Thyroid gland (tissue), 4 donors: Measurements from ENCODE around the gene E2F7. TPM values are rescaled to one million over a fixed set of nuclear protein-coding genes. Genes with fewer than 3 reads are reported as not detected.

Experiments used
- DNase-seq, 2 donors: peaks; one replicate each; pipeline ENCODE4 v3.0.0-alpha.2; 2019
- H3K27ac ChIP-seq, 3 donors: fragments of 200-600 bp; sonication (generic); 1 replicate in 2 of 3; 2 replicates in 1 of 3; pipeline ENCODE4 v1.5.1; 2016 to 2019; ENCODE audit warnings: mild to moderate bottlenecking in 1 of 3, moderate library complexity in 1 of 3
- H3K27me3 ChIP-seq: fragments of 200-600 bp; sonication (generic); one replicate; pipeline ENCODE4 v1.5.1; 2019
- H3K36me3 ChIP-seq, 2 donors: fragments of 200-600 bp; sonication (generic); one replicate each; pipeline ENCODE4 v1.5.1; 2016 to 2019
- H3K4me1 ChIP-seq, 2 donors: fragments of 200-600 bp; sonication (generic); one replicate each; pipeline ENCODE4 v1.5.1; 2017 to 2019
- H3K4me3 ChIP-seq, 3 donors: fragments of 200-600 bp; sonication (generic); replicated peaks in 1 of 3; 1 replicate in 2 of 3; 2 replicates in 1 of 3; pipeline ENCODE4 v1.5.1; 2016; ENCODE audit warnings: mild to moderate bottlenecking in 1 of 3
- H3K9me3 ChIP-seq: fragments of 200-600 bp; sonication (generic); one replicate; pipeline ENCODE4 v1.5.1; 2017
- POLR2A ChIP-seq, 2 donors: fragments of 450-650 bp; IDR thresholded peaks; one replicate each; pipeline ENCODE4 v1.6.1; 2017; ENCODE audit warnings: antibody characterized with exemption in 2 of 2, mild to moderate bottlenecking in 2 of 2, moderate library complexity in 1 of 2
- WGBS, 2 donors: methylation state at CpG; one replicate each; pipeline ENCODE4 v1.1.5; 2017; 5-methylcytosine and 5-hydroxymethylcytosine counted together
- intact Hi-C: fragments of 100-400 bp; cut with DNase I; formaldehyde crosslinking; loops from one replicate; pipeline ENCODE4 v1.15.1; 2023
- total RNA-seq, 4 donors: library from RNA; depleted of rRNA; stranded (reverse); fragments of >200 nt; gene quantifications; one replicate each; pipeline ENCODE4 v1.2.3, GENCODE V29; 2016
- TF ChIP-seq, protein P1 (sequence below), 6 experiments: fragments of 200-600 bp in 3 of 6; fragments of 450-650 bp in 3 of 6; sonication (generic) in 3 of 6; IDR thresholded peaks; one replicate each; pipeline ENCODE4 v1.5.1; 2016 to 2019; ENCODE audit warnings: antibody characterized with exemption in 6 of 6, mild to moderate bottlenecking in 2 of 6, inconsistent platforms in 1 of 6, moderate library complexity in 1 of 6

E2F7 gene
- total RNA-seq, 4 donors from 2014 or later = 4.6 TPM; not detected in 3

DNA sequence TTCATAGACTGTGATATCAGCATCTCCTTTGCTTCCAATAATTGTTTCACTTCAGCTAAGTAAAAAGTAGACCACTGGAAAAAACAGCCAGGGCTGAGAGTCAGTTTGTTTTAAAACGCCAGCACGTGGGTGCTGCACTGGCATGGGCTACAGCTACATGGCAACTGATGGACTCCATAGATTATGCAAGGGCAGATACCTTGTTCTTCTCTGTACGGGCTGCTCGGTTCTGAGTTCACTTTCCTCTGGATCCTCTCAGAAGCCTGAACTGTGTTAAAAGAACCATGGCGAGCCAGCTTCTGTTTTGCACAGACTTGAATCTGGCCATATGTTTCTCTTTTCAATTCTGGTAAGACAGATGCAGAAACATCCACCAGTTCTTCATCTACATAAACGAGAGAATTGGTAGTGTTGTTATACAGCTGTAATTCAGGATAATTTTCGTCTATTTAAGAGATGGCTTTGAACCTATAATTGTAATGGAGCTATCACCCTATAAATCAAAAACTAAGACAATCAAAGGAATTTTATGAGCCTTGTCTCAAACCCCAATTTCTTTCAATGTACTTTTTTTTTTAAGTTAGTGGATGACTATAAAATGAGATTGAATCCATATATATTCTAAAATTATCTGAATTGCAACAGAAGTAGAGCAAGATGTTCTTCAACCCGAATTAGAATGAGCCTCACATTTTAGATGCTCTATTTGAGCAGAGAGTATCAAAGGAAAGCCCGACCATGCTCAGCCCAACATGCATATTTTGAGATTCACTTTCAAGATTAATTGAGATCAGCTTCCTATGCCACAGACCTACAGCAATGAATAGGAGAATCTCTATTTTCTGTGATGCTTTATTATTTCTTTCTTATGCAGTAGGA is 31.5 kb downstream of the E2F7 start:
- TF ChIP-seq POLR2A (IDR thresholded peaks at IDR 0.05) = no peak
- TF ChIP-seq, protein P1, sequence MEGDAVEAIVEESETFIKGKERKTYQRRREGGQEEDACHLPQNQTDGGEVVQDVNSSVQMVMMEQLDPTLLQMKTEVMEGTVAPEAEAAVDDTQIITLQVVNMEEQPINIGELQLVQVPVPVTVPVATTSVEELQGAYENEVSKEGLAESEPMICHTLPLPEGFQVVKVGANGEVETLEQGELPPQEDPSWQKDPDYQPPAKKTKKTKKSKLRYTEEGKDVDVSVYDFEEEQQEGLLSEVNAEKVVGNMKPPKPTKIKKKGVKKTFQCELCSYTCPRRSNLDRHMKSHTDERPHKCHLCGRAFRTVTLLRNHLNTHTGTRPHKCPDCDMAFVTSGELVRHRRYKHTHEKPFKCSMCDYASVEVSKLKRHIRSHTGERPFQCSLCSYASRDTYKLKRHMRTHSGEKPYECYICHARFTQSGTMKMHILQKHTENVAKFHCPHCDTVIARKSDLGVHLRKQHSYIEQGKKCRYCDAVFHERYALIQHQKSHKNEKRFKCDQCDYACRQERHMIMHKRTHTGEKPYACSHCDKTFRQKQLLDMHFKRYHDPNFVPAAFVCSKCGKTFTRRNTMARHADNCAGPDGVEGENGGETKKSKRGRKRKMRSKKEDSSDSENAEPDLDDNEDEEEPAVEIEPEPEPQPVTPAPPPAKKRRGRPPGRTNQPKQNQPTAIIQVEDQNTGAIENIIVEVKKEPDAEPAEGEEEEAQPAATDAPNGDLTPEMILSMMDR (IDR thresholded peaks at IDR 0.05) = no peak
- H3K36me3 ChIP-seq = no peaks in the 10 kb centered on the region
- H3K27ac ChIP-seq = no peak overlapping the region
- H3K27me3 ChIP-seq = no peaks in the 10 kb centered on the region
- WGBS, 2 donors = 94 to 95% methylated on average over 9 of the region's 9 CpGs
- H3K4me1 ChIP-seq = no peaks in the 10 kb centered on the region
- intact Hi-C loops = no loop called here
- H3K9me3 ChIP-seq = no peaks in the 10 kb centered on the region
- DNase-seq = no peak
- no peak overlapping the region for H3K4me3 ChIP-seq

- no peak overlapping the region for H3K27ac ChIP-seq
- no peaks in the 10 kb centered on the region for H3K27me3 ChIP-seq
- 92 to 95% methylated on average over 2 of the region's 2 CpGs for WGBS, 2 donors
- no peaks in the 10 kb centered on the region for H3K9me3 ChIP-seq
- intact Hi-C loops = no loop called here
- no peaks in the 10 kb centered on the region for H3K4me1 ChIP-seq
- no peak overlapping the region for H3K4me3 ChIP-seq
- no peak for DNase-seq
- TF ChIP-seq, protein P1 (IDR thresholded peaks at IDR 0.05) = no peak
- H3K36me3 ChIP-seq = no peaks in the 10 kb centered on the region
These were observed 33.0 kb downstream of the E2F7 start for GRCh38 chr12:77032406-77032805.

DNA sequence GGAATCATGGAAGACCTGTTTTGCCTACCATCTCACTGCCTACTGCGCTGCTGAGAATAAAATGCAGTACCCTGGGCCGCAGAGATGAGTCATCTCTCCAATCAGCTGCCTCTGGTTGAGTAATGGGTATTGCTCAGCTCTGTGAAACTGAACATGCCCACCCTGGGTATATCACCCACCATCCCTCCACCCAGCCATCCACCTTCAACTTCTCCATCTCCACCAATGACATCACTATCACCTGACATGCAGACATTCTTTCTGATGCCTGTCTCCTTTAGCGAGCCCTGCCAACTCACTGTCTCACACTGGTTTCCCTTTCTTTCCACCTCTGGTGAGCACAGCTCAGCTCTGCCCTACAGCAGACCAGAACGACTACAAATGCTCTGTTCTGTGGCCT is 33.6 kb downstream of the E2F7 start:
- intact Hi-C loops = no loop called here
- no peak overlapping the region for H3K27ac ChIP-seq
- 90 to 95% methylated on average over 4 of the region's 4 CpGs for WGBS, 2 donors
- no peaks in the 10 kb centered on the region for H3K36me3 ChIP-seq
- no peaks in the 10 kb centered on the region for H3K4me1 ChIP-seq
- no peak overlapping the region for H3K4me3 ChIP-seq
- no peaks in the 10 kb centered on the region for H3K9me3 ChIP-seq
- DNase-seq = no peak
- H3K27me3 ChIP-seq = no peaks in the 10 kb centered on the region
- no peak for TF ChIP-seq POLR2A (IDR thresholded peaks at IDR 0.05)
- TF ChIP-seq, protein P1 (IDR thresholded peaks at IDR 0.05) = no peak

- no peaks in the 10 kb centered on the region for H3K9me3 ChIP-seq
- intact Hi-C loops = no loop called here
- no peak overlapping the region for H3K4me3 ChIP-seq
These were observed 39.5 kb downstream of the E2F7 start for GRCh38 chr12:77025782-77026314.

More at GRCh38 chr12:77025782-77026314, 39.5 kb downstream of the E2F7 start:
- H3K4me1 ChIP-seq = no peaks in the 10 kb centered on the region
- TF ChIP-seq, protein P1 (IDR thresholded peaks at IDR 0.05) = no peak
- no peak for TF ChIP-seq POLR2A (IDR thresholded peaks at IDR 0.05)
- no peak for DNase-seq
- WGBS, 2 donors = 89 to 94% methylated on average over 6 of the region's 6 CpGs
- H3K27me3 ChIP-seq = no peaks in the 10 kb centered on the region
- H3K27ac ChIP-seq = no peak overlapping the region
- H3K36me3 ChIP-seq = no peaks in the 10 kb centered on the region
